GM19455 (cell line): ENCODE data around the gene LRTM2.

Experiments used
- ATAC-seq: cut with Tn5 transposase; IDR thresholded peaks from one replicate; pipeline ENCODE4 v1.9.1; 2021; ENCODE audit not compliant: unreplicated experiment

Gene LRTM2

GRCh38 chr12:1829306-1829900 lies 9.0 kb downstream of the LRTM2 start:
- ATAC-seq, result no peak

DNA sequence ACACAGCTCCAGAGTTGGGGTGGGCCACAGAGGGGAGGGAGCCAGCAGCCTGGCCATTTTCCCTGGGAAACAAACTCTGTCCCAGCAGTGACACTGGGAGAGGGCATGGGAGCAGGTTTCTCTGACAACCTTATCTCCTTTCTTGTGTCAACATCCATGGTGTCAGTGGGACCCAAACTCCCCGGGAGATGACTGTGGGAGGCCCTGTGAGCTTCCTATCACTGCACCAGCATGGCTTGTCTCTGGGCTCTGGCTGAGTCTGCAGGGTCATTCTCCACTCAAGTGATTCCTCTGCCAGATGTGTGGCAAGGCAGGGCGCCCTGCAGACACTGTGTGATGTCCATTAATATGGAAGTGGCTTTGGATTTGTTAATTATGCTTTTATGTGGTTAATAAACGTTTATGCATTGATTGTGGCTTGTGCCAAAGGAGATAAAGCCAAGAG lies 10.1 kb downstream of the LRTM2 start:
- ATAC-seq, result no peak

GRCh38 chr12:1830981-1831963 lies 10.9 kb downstream of the LRTM2 start:
- ATAC-seq, result no peak

GRCh38 chr12:1832801-1833595 lies 12.6 kb downstream of the LRTM2 start:
- ATAC-seq, result no peak

DNA sequence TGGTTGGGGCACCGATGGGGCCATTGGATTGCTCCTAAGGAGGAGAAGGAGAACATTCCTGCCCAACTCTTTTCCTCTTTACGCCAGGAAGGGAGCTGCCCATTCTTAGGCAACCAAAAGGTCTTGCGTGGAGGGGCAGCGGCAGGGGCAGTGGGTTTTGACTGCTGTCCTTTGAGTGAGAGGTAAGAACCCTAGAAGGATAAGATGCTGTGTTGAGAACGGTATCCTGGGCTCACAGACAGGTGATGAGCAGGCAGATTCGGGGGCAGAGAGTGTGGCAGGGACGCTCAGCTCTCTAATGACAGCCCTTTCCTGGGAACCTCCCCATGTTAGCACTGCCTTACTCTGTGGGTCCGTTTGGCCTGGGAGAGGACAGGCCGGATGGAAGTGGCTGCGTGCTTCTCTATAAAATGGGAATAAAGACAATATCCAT lies 13.2 kb downstream of the LRTM2 start:
- ATAC-seq, result no peak

GRCh38 chr12:1834186-1834925 lies 14.0 kb downstream of the LRTM2 start:
- no peak for ATAC-seq

DNA sequence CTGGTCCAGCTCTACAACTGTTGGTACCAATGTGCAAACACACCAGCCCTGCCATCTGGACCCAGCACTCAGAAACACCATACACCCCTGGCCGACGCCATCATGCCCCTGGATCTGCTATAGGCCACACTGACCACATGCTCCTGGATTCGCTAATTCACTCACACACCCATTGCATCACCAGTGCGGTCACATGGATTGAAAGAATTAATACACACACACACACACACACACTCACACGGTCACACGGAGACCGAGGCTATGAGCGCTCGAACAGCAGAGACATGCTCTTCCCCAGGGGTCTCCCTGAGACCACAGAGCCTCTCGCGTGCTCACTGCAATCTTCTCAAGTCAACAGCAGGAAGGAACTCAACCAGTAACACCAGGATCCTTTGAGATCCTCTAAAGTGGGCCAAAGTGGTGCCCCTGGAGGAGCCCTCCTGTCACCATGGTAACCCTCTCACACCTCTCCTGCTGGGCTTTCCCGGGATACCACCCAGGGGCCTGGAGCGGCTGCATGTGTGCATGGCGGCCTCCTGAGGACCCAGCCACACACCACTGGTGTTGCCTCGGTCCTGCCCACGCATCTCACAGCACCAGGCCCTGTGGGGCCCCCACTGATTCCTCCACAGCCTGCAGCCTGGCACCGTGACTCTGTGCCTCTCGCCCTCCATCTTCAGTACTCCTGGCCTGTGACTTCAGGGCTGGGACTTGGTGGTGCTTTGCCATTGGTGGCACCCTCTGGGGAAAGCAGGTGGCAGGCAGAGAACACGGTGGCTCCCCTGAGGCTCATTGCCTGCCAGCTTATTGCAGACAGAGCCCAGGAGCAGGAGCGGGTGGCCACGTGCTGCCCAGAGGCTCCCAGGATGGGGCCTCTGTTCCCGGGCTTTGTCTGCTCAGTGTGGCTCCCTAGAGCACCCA lies 15.1 kb downstream of the LRTM2 start:
- ATAC-seq, result no peak

GRCh38 chr12:1836241-1836803 lies 16.0 kb downstream of the LRTM2 start:
- no peak for ATAC-seq

- no peak for ATAC-seq
These were observed 16.6 kb downstream of the LRTM2 start for GRCh38 chr12:1836854-1837421.

DNA sequence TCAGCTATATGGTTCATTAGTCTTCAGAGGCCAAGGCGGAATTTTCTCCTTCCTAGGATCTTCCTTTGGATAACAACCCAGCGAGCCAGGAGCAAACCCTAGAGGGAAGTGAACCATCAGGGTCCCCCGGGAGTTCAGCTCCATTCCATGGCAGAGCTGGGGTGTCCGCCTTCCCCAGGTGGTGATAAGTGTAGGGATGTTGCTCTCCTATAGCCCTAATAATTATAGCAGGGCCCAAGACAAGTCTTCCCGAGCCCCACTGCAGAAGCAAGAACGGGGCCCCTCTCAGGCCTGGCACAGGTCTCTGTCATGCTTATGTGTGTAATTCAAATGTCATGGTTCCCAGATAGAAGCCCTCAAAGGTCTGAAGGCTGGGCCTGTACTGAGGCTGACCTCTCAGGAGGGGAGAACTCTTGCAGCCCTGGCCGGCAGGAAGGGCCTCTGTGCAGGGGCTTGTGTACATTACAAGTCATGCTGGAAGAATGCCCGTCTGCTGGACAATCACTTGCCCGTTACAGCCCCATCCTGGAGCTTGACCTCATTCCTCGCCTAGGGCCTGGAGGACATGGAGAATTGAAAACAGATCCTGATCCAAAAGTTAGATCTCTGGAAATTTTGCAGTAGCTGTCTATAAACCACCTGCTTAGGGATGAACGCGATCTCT lies 17.3 kb downstream of the LRTM2 start:
- no peak for ATAC-seq

DNA sequence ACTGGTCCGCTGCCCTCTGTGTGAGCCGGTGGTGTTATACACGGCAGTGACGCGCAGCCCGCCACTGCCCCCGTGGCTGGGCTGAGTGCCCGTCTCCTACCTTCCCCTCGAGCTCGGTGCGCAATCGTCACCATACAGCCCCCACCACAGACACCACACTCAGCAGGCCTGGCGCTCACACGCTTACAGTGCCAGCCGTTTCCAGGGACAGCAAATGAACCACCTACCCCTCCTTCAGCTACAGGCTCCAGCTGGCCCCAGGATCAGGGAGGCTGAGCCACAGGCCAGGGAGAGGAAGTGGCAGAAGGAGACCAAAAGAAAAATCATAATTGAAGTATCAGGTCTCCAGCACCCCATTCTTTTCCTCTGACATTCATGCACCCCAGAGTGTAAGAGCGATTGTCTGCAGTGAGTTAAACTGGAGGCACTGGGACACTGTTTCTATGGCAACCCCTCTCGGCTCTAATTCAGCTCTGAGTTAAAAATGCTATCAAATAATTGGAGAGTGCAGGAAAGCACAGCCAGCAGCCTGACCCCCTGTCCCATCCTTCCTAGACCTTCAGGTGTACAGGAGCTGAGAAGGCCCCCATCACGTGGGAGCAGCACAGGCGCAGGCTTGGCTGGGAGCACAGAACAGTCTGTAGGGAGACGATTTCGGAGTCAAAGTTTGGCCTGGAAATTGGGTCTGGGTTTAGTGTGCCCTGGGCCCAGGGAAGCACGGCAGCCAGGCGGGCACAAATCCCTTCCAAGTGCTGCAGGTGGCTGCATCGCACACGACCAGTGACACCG lies 18.0 kb downstream of the LRTM2 start:
- no peak for ATAC-seq

- ATAC-seq, result no peak
These were observed 18.6 kb downstream of the LRTM2 start for GRCh38 chr12:1838994-1839365.

GRCh38 chr12:1839464-1839863 lies 19.1 kb downstream of the LRTM2 start:
- ATAC-seq, result no peak

GRCh38 chr12:1839956-1840951 lies 19.9 kb downstream of the LRTM2 start:
- no peak for ATAC-seq

- no peak for ATAC-seq
These were observed 20.6 kb downstream of the LRTM2 start for GRCh38 chr12:1840981-1841425.

DNA sequence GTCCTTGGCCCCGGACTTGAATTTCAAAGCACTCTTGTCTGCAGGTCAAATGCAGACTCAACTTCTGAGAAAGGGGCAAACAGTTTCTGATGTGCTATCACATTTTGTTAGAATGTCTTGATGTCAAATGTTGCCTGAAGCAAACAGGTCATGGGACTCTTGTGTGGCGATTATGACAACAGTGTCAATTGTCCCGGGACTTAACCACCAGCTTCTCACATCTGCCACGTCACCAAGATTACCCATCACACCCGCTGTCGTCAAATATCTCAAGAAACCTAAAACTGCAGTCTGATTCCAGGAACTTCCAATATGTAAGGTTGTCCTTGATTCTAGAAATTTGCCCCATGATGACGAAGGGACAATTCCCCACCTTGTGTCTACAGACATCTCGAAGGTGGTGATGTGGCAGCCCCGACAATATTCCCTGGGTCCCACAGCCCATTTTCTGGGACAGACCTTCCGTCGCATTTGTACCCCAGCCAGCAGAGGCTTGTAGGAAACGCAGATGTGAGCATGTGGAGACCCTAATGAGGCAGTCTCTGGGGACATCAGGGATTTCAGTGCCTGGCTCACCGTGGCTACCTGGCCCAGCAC lies 21.3 kb downstream of the LRTM2 start:
- ATAC-seq, result no peak
